Activated naive CD4-positive, alpha-beta T cell treated with anti-CD3 and anti-CD28 coated beads for 36 hours (primary cell): ENCODE results near the gene TMPRSS13. TPM values are rescaled to one million over a fixed set of nuclear protein-coding genes. Genes with fewer than 3 reads are reported as not detected.

ENCODE experiments used
- CTCF ChIA-PET: fragments of 350-600 bp; sonication (Branson Sonifier 250); formaldehyde crosslinking; loops from one replicate; lab custom pipeline; 2021; ENCODE audit warnings: antibody characterized with exemption; lab: Charles Lee
- DNase-seq: peaks from one replicate; pipeline ENCODE4 v3.0.0-alpha.2; 2020
- H3K27ac Mint-ChIP-seq: one replicate; pipeline ENCODE4 v1.8.0; 2021; ENCODE audit warnings: mild to moderate bottlenecking, mixed read lengths
- H3K27me3 Mint-ChIP-seq: one replicate; pipeline ENCODE4 v1.8.0; 2021; ENCODE audit warnings: low read depth, mixed read lengths
- H3K36me3 Mint-ChIP-seq: one replicate; pipeline ENCODE4 v1.8.0; 2021; ENCODE audit warnings: low read depth, mixed read lengths
- H3K4me1 Mint-ChIP-seq: one replicate; pipeline ENCODE4 v1.8.0; 2021; ENCODE audit warnings: low read depth, mixed read lengths
- H3K4me3 Mint-ChIP-seq: one replicate; pipeline ENCODE4 v1.8.0; 2021; ENCODE audit warnings: mild to moderate bottlenecking, moderate library complexity, mixed read lengths
- H3K9me3 Mint-ChIP-seq: one replicate; pipeline ENCODE4 v1.8.0; 2021; ENCODE audit warnings: mixed read lengths
- intact Hi-C: fragments of 100-400 bp; cut with micrococcal nuclease; formaldehyde crosslinking; loops from one replicate; pipeline ENCODE4 v1.15.1; 2023
- total RNA-seq, 2 experiments: library from RNA; stranded (reverse); gene quantifications; one replicate each; pipeline ENCODE4 v1.2.3, GENCODE V29; 2021

The TMPRSS13 gene
- total RNA-seq, 2 experiments from 2014 or later = 0.15 to 0.21 TPM

DNA sequence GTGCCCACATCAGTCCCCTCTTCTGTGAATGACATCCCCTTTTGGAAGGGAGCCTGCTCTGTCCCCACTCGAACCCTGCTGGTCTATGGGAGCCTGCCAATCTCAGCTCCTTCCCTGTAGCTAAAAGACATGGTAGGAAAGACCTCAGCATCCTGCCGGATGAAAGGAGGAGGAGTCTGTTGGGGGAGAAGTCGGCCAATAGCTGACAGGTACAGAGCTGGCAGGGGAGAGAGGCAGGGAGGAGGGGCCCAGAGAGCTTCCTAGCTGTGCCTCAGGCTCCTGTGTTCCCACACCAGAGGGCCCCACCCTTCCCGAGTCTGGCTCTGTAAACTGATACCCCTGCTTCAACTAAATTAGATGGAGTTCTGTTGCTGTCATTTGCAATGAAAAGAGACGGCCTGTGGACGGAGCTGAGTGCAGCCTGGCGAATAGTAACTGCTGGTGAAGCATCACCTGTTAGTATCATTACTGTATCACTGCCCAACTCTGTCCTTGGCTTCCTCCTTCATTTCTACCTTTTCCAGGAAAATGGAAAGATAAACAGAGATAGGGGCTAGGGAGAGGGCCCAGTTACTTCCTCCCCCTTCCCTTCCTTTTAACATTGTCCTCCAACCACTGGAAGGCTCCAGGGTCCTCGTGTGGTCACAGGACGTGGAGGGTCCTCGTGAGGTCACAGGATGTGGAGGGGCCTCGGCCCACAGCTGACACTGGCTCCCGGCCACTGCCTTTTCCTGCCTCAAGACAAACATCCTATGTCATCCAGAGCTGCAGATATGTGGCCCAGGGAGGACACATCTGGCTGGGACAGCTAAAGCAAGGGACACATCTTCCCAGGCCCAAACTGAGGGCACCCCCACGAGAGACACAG lies 67.8 kb downstream of the TMPRSS13 start:
- H3K4me1 Mint-ChIP-seq = no peaks in the 10 kb centered on the region
- no peak overlapping the region for H3K4me3 Mint-ChIP-seq
- no peak overlapping the region for H3K27ac Mint-ChIP-seq
- H3K9me3 Mint-ChIP-seq = no peaks in the 10 kb centered on the region
- H3K36me3 Mint-ChIP-seq = no peaks in the 10 kb centered on the region
- intact Hi-C loops = no loop called here
- no peak for DNase-seq
- no peaks in the 10 kb centered on the region for H3K27me3 Mint-ChIP-seq
- CTCF ChIA-PET = interaction anchor here (3.1 kb wide), 1 partner anchor 18 kb away, joined by 9 read pairs; no protein-coding TSS in a partner anchor

DNA sequence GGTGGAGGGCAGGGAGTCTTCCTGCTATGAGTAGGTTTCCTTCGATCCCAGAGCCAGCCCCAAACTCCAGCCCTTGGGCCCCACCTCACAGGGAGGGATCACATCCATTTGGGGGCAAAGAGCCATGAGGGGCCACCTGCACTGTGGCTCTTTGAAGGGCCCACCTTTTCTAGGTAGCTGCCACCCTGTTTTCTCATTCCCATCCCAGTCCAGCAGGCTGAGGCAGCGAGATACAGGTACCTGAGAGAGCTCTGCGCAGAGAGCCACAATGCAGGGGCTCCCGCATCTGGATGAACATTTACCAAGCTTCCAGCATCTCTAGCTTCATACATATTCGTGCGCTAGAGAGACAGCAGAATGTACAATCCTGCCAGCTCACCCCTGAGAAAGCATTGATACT lies 69.1 kb downstream of the TMPRSS13 start:
- intact Hi-C loops = no loop called here
- CTCF ChIA-PET = interaction anchor here (0.9 to 3.1 kb wide), 2 partner anchors 16 to 91 kb away, joined by 3 to 9 read pairs; no protein-coding TSS in a partner anchor
- Mint-ChIP-seq H3K27ac (no peak overlapping the region), H3K27me3 (no peaks in the 10 kb centered on the region), H3K9me3 (no peaks in the 10 kb centered on the region), H3K4me1 (no peaks in the 10 kb centered on the region), H3K4me3 (no peak overlapping the region), H3K36me3 (no peaks in the 10 kb centered on the region)
- DNase-seq = no peak

DNA sequence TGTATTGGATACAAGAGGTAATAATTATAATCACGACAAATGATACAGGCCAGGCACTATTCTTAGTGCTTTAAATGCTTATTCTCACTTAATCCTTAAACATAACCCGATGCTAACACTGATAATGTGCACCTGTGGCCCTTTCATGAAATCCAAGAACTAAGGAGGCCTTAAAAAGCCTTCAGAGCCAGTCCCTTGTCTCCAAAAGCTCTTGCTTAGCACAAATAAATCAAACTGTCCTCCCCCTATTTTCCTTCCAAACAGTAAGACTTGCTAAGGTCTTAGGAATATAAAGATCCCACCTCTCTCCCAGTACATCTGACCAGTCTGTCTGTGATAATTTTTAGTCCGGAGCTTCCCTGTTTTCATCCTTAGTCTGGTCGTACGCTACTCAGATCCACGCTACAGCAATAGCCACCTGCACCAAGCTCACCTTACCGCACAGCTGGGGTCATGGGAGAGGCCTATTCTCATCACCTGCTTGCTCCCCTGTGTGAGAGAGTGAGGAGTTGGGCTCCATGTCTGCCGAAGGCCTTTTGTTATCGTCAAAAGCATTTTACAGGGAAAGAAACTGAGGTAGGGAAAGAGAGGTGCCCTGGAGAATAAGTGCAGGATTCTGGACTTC lies 69.6 kb downstream of the TMPRSS13 start:
- Mint-ChIP-seq H3K27me3 (no peaks in the 10 kb centered on the region), H3K4me1 (no peaks in the 10 kb centered on the region), H3K36me3 (no peaks in the 10 kb centered on the region), H3K9me3 (no peaks in the 10 kb centered on the region), H3K4me3 (no peak overlapping the region), H3K27ac (no peak overlapping the region)
- CTCF ChIA-PET = interaction anchor here (0.9 kb wide), 1 partner anchor 92 kb away, joined by 3 read pairs; no protein-coding TSS in a partner anchor
- no peak for DNase-seq
- intact Hi-C loops = no loop called here

DNA sequence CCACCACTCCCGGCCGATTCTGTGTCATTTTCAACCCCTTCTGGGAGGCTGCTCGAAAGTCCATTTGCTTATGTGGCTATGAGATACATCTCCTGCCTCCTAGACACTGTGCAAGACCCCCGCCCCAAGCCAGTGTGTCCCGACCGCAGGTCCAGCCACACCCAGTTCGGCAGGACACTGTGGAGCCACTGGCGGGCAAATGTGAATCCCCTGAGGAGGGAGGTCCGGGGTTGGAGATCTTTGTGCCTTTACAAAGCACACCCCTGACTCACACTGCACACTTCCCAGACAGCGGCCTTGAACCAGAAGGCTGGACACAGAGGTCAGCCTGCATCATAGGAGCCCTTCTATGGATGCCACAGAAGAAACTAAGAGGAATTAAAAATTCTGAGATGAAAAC lies 70.1 kb downstream of the TMPRSS13 start:
- CTCF ChIA-PET = no interaction called here

DNA sequence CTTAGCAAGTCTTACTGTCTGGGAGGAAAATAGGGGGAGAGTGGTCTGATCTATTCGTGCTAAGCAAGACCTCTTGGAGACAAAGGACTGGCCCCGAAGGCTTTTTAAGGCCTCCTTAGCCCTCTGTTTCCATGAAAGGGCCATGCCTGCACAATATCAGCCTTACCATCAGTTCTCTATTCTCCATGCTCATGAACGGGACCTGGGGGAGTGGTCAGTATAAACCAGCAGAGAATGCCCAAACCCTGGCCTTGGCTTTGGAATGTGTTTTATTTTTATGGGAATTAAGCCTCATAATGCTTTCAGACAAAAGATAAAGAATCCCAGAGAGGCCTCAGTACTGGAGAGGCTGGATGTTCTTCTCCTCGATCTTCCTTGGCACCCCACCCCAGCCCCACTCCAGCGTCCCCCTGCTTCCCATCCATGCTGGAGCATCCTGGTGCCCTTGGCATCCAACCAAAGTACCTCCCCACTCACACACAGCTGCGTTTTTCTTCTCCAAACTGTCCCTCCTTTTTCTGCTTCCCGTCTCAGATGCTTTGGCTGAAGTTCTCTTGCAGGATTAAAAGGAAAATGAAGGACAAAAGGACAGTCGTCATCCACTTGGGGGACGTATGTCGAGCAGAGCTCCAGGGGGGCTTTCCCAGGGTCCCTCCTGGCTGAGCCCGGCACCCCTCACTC lies 71.3 kb downstream of the TMPRSS13 start:
- Mint-ChIP-seq H3K27me3 (peaks cover 2% of the 10 kb centered on the region), H3K4me3 (no peak overlapping the region), H3K4me1 (no peaks in the 10 kb centered on the region), H3K27ac (no peak overlapping the region), H3K36me3 (no peaks in the 10 kb centered on the region), H3K9me3 (peaks cover 3% of the 10 kb centered on the region)
- intact Hi-C loops = no loop called here
- CTCF ChIA-PET = no interaction called here
- DNase-seq = no peak

More for the DNA sequence above, 70.1 kb downstream of the TMPRSS13 start:
- intact Hi-C loops = no loop called here
- H3K9me3 Mint-ChIP-seq = no peaks in the 10 kb centered on the region
- DNase-seq = no peak
- no peaks in the 10 kb centered on the region for H3K27me3 Mint-ChIP-seq
- no peak overlapping the region for H3K27ac Mint-ChIP-seq
- H3K36me3 Mint-ChIP-seq = no peaks in the 10 kb centered on the region
- H3K4me1 Mint-ChIP-seq = no peaks in the 10 kb centered on the region
- no peak overlapping the region for H3K4me3 Mint-ChIP-seq

DNA sequence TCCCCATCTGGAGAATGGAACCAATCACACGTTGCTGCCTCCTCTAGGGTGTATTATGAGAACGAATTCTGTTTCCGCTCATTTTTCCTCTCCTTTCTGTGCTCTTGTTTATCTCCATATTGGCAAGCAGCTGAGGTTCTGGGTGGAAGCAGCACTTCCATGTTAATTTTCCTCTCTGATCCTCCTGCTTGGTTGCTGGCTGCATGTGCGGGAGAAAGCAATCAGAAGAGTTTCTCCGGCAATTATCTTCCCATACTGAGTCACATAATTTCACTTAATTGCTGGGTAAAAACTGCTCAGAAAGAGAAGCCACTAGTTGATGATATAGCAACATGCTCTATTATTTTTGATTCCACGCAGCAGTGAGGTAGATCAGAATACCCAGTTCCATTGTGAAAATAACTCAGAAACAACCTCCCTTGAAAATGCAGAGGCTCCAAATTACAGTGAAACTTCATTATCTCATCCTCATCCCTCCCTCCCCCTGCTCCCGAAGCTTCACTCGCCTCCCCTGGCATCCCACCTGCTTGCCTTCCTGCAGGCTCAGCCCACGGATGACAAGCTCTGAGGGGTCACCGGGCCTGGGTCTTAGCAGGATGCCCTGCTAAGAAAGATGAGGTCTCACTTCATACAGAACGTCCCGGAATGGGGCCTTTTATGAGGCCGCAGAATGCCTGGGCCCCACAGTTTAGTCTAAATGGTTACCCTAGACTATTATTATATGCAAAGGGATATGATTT lies 73.1 kb downstream of the TMPRSS13 start:
- CTCF ChIA-PET = interaction anchor here (0.7 to 1.0 kb wide), 2 partner anchors 11 to 91 kb away, joined by 3 read pairs; no protein-coding TSS in a partner anchor
- Mint-ChIP-seq H3K9me3 (peaks cover 9% of the 10 kb centered on the region), H3K27ac (no peak overlapping the region), H3K27me3 (peaks cover 6% of the 10 kb centered on the region), H3K4me1 (peaks cover 1% of the 10 kb centered on the region), H3K36me3 (no peaks in the 10 kb centered on the region), H3K4me3 (no peak overlapping the region)
- intact Hi-C loops = no loop called here
- no peak for DNase-seq

DNA sequence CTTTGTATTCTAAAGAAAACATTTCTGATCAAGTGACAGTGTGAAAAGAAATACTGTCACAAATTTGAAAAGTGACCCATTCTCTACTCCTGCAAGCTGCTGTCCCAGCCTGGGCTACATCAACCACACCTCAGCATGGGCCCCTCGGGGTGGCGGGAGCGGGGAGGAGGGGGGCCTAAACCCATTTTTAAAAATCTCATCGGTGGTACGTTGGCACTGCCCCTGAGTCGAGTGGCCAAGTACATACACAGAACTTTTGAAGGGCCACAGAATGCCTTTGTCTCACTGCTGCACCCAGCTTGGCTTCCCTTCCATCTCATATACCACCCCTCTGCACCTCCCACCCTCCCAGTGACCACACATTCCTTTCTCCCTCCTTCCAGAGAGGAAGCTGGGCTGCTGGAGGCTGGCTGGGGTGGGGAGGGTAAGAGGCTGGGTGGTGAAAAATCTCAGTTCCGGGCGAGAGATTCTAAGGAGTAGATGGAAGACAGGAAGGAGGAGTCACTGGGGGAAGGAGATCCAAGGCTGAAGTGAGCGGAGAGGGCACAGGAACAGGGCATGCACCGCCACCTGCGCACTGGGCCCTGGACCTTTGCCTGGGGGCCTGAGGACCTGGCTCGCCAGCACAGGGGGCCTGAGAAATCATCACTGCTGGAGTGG lies 73.9 kb downstream of the TMPRSS13 start:
- H3K9me3 Mint-ChIP-seq = peaks cover 9% of the 10 kb centered on the region
- H3K27me3 Mint-ChIP-seq = peaks cover 6% of the 10 kb centered on the region
- H3K36me3 Mint-ChIP-seq = no peaks in the 10 kb centered on the region
- DNase-seq = no peak
- intact Hi-C loops = no loop called here
- H3K4me1 Mint-ChIP-seq = peaks cover 1% of the 10 kb centered on the region
- H3K27ac Mint-ChIP-seq = no peak overlapping the region
- CTCF ChIA-PET = interaction anchor here (1.1 to 1.7 kb wide), 2 partner anchors 12 to 91 kb away, joined by 5 to 6 read pairs; no protein-coding TSS in a partner anchor
- no peak overlapping the region for H3K4me3 Mint-ChIP-seq

DNA sequence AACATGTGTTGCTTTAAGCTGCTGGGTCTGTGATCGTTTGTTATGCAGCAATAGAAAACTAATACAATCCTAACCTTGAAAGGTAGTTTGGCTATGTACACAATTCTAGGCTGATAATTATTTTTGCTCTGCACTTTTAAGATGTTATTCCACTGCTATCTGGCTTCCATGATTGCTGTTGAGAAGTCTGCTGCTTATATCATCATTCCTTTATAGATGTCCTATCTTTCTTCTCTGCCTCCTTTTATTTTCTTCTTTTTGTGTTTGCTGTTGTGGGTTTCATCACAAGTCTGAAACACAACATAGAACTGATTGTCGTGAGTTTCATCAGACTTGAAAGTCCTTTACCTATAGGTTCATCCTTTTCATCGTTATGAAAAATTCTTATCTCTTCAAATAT lies 76.9 kb downstream of the TMPRSS13 start:
- intact Hi-C loops = no loop called here
- no peak overlapping the region for H3K27ac Mint-ChIP-seq
- no peaks in the 10 kb centered on the region for H3K36me3 Mint-ChIP-seq

DNA sequence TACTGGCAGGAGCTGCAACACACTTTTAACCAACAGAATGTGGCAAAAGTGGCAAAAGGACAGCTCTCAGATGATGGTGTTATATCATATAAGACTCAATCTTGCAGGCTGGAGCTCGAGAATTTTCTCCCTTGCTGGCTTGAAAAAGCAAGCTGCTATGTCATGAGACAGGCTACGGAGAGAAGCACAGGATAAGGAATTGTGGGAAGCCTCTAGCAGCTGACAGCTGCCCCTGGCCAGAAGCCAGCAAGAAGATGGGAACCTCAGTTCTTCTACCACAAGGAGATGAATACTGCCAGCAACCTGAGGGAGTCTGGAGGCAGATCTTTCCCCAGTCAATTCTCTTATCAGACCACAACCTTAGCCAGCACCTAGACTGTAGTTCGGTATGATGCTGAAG lies 77.3 kb downstream of the TMPRSS13 start:
- CTCF ChIA-PET = interaction anchor here (1.9 to 4.6 kb wide), 2 partner anchors 95 to 201 kb away, joined by 10 to 20 read pairs; no protein-coding TSS in a partner anchor
- H3K27me3 Mint-ChIP-seq = peaks cover 6% of the 10 kb centered on the region
- intact Hi-C loops = no loop called here
- no peaks in the 10 kb centered on the region for H3K36me3 Mint-ChIP-seq
- H3K9me3 Mint-ChIP-seq = peaks cover 9% of the 10 kb centered on the region
- no peak overlapping the region for H3K27ac Mint-ChIP-seq
- H3K4me3 Mint-ChIP-seq = no peak overlapping the region
- H3K4me1 Mint-ChIP-seq = peaks cover 1% of the 10 kb centered on the region
- no peak for DNase-seq

More for the DNA sequence above, 76.9 kb downstream of the TMPRSS13 start:
- peaks cover 9% of the 10 kb centered on the region for H3K9me3 Mint-ChIP-seq
- H3K27me3 Mint-ChIP-seq = peaks cover 6% of the 10 kb centered on the region
- H3K4me1 Mint-ChIP-seq = peaks cover 1% of the 10 kb centered on the region
- H3K4me3 Mint-ChIP-seq = no peak overlapping the region
- no peak for DNase-seq
- CTCF ChIA-PET = interaction anchor here (1.9 to 4.6 kb wide), 2 partner anchors 94 to 201 kb away, joined by 10 to 20 read pairs; no protein-coding TSS in a partner anchor

DNA sequence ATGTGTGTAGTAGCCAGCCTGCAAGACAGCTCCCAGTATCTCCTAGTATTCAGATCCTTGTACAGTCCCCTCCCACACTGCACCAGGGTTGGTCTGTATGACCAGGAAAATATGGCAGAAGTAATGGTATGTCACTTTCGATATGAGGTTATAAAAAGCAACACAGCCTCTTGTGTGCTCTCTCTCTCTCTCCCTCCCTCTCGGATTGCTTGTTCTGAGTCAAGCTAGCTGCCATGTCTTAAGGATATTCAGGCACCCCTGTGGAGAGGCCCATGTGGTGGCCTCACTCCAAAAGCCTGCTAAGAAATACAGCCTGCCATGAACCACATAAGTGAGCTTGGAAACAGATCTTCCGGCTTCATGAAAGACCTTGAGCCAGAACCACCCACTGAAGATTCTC lies 78.1 kb downstream of the TMPRSS13 start:
- Mint-ChIP-seq H3K4me1 (peaks cover 1% of the 10 kb centered on the region), H3K27ac (no peak overlapping the region), H3K4me3 (no peak overlapping the region), H3K9me3 (peaks cover 9% of the 10 kb centered on the region), H3K36me3 (no peaks in the 10 kb centered on the region), H3K27me3 (peaks cover 6% of the 10 kb centered on the region)
- CTCF ChIA-PET = interaction anchor here (1.9 to 4.6 kb wide), 2 partner anchors 96 to 202 kb away, joined by 10 to 20 read pairs; no protein-coding TSS in a partner anchor
- intact Hi-C loops = no loop called here
- DNase-seq = no peak
